ENCODE measurements around the gene ELF2.

The ELF2 gene

DNA sequence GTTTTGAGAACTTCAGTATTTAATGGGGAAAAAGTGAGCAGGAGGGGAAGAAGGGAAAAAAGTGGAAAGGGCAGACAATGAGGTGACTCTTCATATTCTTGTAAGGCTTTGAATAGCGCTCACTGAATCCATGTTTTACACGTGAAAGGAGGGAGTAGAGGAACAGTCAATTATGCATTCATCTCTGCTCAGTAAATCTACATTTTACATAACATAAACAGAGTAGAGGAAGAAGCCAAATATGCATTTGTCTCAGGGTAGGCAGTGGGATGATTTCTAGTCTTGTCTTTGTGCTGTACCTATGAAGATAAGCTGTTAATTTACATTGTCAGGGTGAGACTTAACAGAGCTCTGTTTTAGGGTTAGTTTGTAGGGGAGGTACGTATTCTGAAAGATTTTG, 19.4 kb upstream of the ELF2 start:
- Mint-ChIP-seq H3K27ac (no peak overlapping the region), H3K9me3 (peaks cover 5% of the 10 kb centered on the region), H3K4me1 (no peaks in the 10 kb centered on the region), H3K36me3 (ENCODE audit: low read depth) (no peaks in the 10 kb centered on the region), H3K4me3 (no peak overlapping the region), H3K27me3 (ENCODE audit: low read depth) (no peaks in the 10 kb centered on the region)
- TF ChIP-seq, protein P1, sequence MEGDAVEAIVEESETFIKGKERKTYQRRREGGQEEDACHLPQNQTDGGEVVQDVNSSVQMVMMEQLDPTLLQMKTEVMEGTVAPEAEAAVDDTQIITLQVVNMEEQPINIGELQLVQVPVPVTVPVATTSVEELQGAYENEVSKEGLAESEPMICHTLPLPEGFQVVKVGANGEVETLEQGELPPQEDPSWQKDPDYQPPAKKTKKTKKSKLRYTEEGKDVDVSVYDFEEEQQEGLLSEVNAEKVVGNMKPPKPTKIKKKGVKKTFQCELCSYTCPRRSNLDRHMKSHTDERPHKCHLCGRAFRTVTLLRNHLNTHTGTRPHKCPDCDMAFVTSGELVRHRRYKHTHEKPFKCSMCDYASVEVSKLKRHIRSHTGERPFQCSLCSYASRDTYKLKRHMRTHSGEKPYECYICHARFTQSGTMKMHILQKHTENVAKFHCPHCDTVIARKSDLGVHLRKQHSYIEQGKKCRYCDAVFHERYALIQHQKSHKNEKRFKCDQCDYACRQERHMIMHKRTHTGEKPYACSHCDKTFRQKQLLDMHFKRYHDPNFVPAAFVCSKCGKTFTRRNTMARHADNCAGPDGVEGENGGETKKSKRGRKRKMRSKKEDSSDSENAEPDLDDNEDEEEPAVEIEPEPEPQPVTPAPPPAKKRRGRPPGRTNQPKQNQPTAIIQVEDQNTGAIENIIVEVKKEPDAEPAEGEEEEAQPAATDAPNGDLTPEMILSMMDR (IDR thresholded peaks at IDR 0.05; ENCODE audit: unreplicated experiment in 3 of 3), result no peak

DNA sequence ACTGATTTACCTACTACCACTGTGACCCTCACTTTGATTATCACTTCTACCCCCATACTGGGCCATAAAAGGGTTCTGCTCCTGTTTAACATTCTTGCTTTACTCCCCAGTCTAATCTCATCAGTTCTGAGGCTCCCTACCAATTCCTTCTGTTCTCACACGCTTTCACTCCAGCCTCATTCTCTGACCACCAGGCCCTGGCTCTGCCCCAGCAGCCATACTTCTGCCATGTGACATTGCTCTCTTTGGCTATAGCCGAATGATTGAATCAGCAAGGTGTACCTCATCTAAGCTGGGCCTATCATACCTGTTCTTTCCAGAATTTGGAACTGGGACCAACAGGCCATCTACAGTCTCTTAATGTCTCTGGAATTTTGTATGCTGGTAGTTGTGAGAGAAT, 14.4 kb upstream of the ELF2 start:
- Mint-ChIP-seq H3K36me3 (ENCODE audit: low read depth) (no peaks in the 10 kb centered on the region), H3K4me1 (no peaks in the 10 kb centered on the region), H3K27ac (no peak overlapping the region), H3K9me3 (no peaks in the 10 kb centered on the region), H3K4me3 (no peak overlapping the region), H3K27me3 (ENCODE audit: low read depth) (no peaks in the 10 kb centered on the region)
- TF ChIP-seq, protein P1 (IDR thresholded peaks at IDR 0.05; ENCODE audit: unreplicated experiment in 3 of 3), result no peak

DNA sequence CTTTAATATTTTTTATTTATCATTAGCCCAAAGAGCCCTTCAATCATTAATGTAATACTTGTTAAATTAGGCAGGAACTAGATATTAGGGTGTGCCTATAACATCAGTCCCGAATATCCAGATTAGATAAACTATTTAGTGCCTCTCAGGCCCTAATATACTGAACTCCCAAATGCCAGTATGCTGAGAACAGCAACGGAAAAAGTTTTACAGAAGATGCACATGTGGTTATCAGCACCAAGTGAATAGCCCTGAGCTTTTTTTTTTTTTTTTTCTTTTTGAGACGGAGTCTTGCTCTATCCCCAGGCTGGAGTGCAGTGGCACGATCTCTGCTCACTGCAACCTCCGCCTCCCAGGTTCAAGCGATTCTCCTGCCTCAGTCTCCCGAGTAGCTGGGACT, 13.0 kb upstream of the ELF2 start:
- Mint-ChIP-seq H3K27me3 (ENCODE audit: low read depth) (no peaks in the 10 kb centered on the region), H3K36me3 (ENCODE audit: low read depth) (no peaks in the 10 kb centered on the region)

DNA sequence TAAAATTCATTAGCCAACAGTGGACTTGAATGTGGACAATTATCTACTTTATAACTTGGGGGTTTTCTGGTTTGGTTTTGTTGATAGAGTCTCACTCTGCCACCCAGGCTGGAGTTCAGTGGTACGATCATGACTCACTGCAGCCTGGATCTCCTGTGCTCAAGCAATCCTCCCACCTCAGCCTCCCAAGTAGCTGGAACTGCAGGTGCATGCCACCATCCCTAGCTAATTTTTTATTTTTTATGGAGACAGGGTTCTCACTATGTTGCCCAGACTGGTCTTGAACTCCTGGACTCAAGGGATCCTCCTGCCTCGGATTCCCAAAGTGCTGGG, 12.4 kb upstream of the ELF2 start:
- no peaks in the 10 kb centered on the region for H3K9me3 Mint-ChIP-seq
- TF ChIP-seq, protein P1 (IDR thresholded peaks at IDR 0.05; ENCODE audit: unreplicated experiment in 3 of 3), result no peak
- peak overlapping the region in 1 of 3 experiments; percentile 24 for H3K27ac Mint-ChIP-seq
- no peak overlapping the region for H3K4me3 Mint-ChIP-seq
- H3K4me1 Mint-ChIP-seq, result no peaks in the 10 kb centered on the region
- no peaks in the 10 kb centered on the region for H3K27me3 Mint-ChIP-seq (ENCODE audit: low read depth)
- H3K36me3 Mint-ChIP-seq (ENCODE audit: low read depth), result no peaks in the 10 kb centered on the region

More for the DNA sequence above, 13.0 kb upstream of the ELF2 start:
- TF ChIP-seq, protein P1 (IDR thresholded peaks at IDR 0.05; ENCODE audit: unreplicated experiment in 3 of 3), result no peak
- H3K9me3 Mint-ChIP-seq, result no peaks in the 10 kb centered on the region
- no peak overlapping the region for H3K4me3 Mint-ChIP-seq
- H3K4me1 Mint-ChIP-seq, result no peaks in the 10 kb centered on the region
- no peak overlapping the region for H3K27ac Mint-ChIP-seq

DNA sequence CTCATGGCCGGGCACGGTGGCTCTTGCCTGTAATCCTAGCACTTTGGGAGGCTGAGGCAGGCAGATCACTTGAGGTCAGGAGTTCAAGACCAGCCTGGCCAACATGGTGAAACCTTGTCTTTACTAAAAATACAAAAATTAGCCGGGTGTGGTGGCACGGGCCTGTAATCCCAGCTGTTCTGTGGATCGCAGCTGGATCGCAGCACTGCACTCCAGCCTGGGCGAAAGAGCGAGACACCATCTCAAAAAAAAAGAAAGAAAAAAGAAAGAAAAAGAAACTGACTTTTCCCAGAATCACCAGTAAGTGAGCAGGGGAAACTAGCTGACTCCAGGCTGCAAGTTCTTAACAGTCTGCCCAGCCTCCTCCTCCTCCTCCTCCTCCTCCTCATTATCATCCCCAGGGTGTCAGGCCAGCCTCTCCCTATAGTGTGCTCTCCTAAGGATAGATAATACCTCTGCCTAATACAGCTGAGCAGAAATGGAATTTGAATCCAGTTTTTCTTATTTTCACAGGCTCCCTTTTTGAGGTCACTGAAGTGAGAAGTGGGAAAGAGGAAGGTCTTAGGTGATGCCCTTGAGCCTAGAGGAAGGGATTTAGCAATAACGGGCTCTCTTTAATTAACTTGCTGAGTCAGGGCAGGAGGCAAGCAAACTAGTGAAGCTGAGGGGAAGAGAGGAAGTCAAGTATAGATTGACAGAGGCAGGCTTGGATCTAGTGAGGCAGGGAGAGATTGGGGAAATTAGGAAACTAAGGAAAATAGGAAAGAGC, 11.8 kb upstream of the ELF2 start:
- Mint-ChIP-seq H3K27ac (peak overlapping the region in 1 of 3 experiments; percentile 24), H3K4me1 (no peaks in the 10 kb centered on the region), H3K4me3 (no peak overlapping the region), H3K27me3 (ENCODE audit: low read depth) (no peaks in the 10 kb centered on the region), H3K9me3 (no peaks in the 10 kb centered on the region), H3K36me3 (ENCODE audit: low read depth) (no peaks in the 10 kb centered on the region)
- TF ChIP-seq, protein P1 (IDR thresholded peaks at IDR 0.05; ENCODE audit: unreplicated experiment in 3 of 3), result no peak

DNA sequence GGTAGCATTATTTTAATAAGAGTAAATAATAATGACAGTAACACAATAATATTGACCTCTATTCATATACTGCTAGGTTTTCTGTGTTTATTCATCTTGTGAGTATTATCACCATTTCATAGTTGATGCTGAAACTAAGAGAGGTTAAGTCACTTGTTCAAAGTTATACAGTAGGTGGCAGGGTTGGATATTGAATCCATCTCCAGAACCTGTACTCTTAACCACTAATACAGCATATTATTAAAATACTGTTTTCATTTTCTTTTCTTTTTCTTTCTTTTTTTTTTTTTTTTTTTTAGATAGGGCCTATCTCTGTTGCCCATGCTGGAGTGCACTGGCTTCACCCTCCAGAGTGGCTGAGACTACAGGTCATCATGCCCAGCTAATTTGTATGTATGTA, 7.1 kb upstream of the ELF2 start:
- Mint-ChIP-seq H3K4me3 (no peak overlapping the region), H3K27ac (no peak overlapping the region), H3K27me3 (ENCODE audit: low read depth) (no peaks in the 10 kb centered on the region), H3K36me3 (ENCODE audit: low read depth) (no peaks in the 10 kb centered on the region), H3K9me3 (no peaks in the 10 kb centered on the region), H3K4me1 (no peaks in the 10 kb centered on the region)
- TF ChIP-seq, protein P1 (IDR thresholded peaks at IDR 0.05; ENCODE audit: unreplicated experiment in 3 of 3), result peak in 1 of 3 experiments; percentile 18
